ENCODE results near the gene NLRC3. TPM values are rescaled to one million over a fixed set of nuclear protein-coding genes. Genes with fewer than 3 reads are reported as not detected.
"Not testable (repeated sequence)": the region's sequence is repeated elsewhere in the genome, so short reads cannot be mapped to it uniquely, and the experiment has no call there.

NLRC3 gene
- total RNA-seq, 2 experiments from 2014 or later, result 95.4 to 97.8 TPM

DNA sequence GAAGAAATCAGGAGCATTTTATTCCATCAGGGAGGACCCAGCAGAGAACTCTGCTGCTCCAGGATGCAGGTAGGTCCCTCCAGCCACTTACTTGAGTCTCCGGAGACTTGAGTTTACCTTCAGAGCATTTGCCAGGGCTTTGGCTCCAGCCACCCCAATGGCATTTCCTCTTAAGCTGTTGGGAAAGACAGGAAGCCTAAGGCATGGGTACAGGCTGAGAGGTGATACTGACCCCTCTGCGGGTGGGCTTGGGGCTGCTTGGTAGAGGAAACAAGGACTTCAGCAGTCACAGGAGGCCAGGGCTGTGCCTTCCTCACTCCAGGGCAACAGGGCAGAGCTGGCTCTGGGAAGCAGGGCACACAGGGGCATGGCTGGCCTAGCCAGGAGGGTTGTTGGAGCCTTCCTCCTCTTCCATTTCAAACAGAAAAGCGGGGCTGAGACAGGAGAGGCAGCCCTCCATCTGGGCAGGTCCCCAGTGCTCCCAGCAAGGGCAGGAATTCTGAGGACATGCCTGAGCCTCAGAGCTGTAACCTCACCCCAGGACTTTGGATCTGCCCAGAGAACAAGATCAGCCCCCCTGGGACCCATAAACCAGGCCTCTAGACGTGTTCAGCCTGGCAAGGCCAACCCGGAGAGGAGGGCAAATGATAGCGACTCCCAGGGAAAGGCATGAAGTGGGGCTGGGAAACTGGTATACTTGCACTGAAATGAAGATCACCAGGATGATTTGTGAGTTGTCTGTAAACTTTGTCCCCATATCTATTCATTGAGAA, 34.4 kb downstream of the NLRC3 start:
- DNase-seq, result no peak
- ChIA-PET CTCF (no interaction called here), POLR2A (interaction anchor here (0.8 kb wide), 2 partner anchors 9 to 39 kb away, joined by 3 read pairs; no protein-coding TSS in a partner anchor)
- Mint-ChIP-seq H3K27ac (peak overlapping the region; percentile 40), H3K36me3 (ENCODE audit: low read depth) (peaks cover 74% of the 10 kb centered on the region), H3K27me3 (no peaks in the 10 kb centered on the region), H3K4me1 (no peaks in the 10 kb centered on the region), H3K9me3 (no peaks in the 10 kb centered on the region), H3K4me3 (no peak overlapping the region)

GRCh38 chr16:3541527-3542155, 35.6 kb downstream of the NLRC3 start:
- H3K4me3 Mint-ChIP-seq, result no peak overlapping the region

GRCh38 chr16:3538222-3538621, 39.0 kb downstream of the NLRC3 start:
- ChIA-PET POLR2A (interaction anchor here (1.6 kb wide), 1 partner anchor 341 kb away, joined by 3 read pairs; no protein-coding TSS in a partner anchor), CTCF (no interaction called here)
- H3K27me3 Mint-ChIP-seq, result no peaks in the 10 kb centered on the region
- H3K9me3 Mint-ChIP-seq, result no peaks in the 10 kb centered on the region
- H3K27ac Mint-ChIP-seq, result no peak overlapping the region
- no peak for DNase-seq
- H3K4me3 Mint-ChIP-seq, result no peak overlapping the region
- no peaks in the 10 kb centered on the region for H3K4me1 Mint-ChIP-seq
- H3K36me3 Mint-ChIP-seq (ENCODE audit: low read depth), result peaks cover 60% of the 10 kb centered on the region

More at GRCh38 chr16:3541527-3542155, 35.6 kb downstream of the NLRC3 start:
- DNase-seq, result no peak
- CTCF ChIA-PET, result no interaction called here
- Mint-ChIP-seq H3K4me1 (no peaks in the 10 kb centered on the region), H3K27ac (no peak overlapping the region), H3K9me3 (no peaks in the 10 kb centered on the region), H3K36me3 (ENCODE audit: low read depth) (peaks cover 70% of the 10 kb centered on the region), H3K27me3 (no peaks in the 10 kb centered on the region)
- POLR2A ChIA-PET, result interaction anchor here (0.8 to 1.1 kb wide), 2 partner anchors 35 to 38 kb away, joined by 3 to 4 read pairs; no protein-coding TSS in a partner anchor

DNA sequence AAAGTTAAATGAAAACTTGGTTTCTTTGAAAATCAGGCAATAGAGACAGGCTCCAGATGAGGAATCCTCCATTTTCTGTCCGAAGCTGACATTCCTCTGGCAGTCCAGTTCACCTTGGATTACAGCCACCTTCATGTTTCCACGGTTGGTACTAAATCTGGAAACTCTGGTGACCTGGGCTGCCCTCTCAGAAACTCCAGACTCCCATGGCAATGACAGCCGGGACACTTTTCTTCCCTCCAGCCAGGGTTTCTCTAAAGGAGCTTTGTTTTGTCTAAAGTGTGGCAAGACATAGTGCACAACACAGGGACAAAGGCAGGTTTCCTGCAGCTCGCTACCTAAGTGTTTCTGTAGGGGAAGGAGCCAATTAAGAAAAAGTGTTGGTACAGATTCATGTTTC, 40.4 kb downstream of the NLRC3 start:
- POLR2A ChIA-PET, result interaction anchor here (0.6 to 1.4 kb wide), 6 partner anchors 8 to 78 kb away, joined by 3 to 4 read pairs (median 3); no protein-coding TSS in a partner anchor

DNA sequence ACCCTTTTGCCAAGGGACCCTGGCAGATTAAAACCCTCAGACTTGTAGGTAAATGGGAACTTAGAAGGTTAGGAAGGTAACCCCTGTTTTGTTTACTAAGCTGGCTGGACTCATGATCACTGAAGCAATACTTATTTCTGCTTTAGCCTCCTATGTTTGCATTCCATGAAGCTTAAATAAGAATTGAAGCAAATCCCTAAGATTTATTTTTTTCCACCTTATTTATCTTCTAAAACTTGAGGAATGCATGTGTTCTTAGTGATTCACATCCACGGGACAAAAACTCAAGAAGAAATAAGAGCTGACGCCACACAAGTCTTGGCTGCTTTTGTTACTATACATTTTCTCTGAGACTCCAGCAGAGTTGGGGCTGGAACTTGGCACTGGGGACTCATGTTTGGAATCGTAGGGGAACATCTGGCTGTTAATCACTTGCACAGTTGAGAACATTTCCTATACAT, 40.9 kb downstream of the NLRC3 start:
- POLR2A ChIA-PET, result interaction anchor here (0.9 to 1.4 kb wide), 4 partner anchors 9 to 27 kb away, joined by 3 to 4 read pairs (median 4); no protein-coding TSS in a partner anchor
- H3K4me1 Mint-ChIP-seq, result no peaks in the 10 kb centered on the region
- H3K27ac Mint-ChIP-seq, result no peak overlapping the region

More for the DNA sequence above, 40.4 kb downstream of the NLRC3 start:
- no peaks in the 10 kb centered on the region for H3K27me3 Mint-ChIP-seq
- no peak overlapping the region for H3K4me3 Mint-ChIP-seq
- no peak overlapping the region for H3K27ac Mint-ChIP-seq
- DNase-seq, result no peak
- H3K36me3 Mint-ChIP-seq (ENCODE audit: low read depth), result peaks cover 51% of the 10 kb centered on the region
- no peaks in the 10 kb centered on the region for H3K4me1 Mint-ChIP-seq
- no peaks in the 10 kb centered on the region for H3K9me3 Mint-ChIP-seq
- CTCF ChIA-PET, result interaction anchor here (1.0 to 1.9 kb wide), 2 partner anchors 10 to 11 kb away, joined by 3 to 6 read pairs; no protein-coding TSS in a partner anchor

DNA sequence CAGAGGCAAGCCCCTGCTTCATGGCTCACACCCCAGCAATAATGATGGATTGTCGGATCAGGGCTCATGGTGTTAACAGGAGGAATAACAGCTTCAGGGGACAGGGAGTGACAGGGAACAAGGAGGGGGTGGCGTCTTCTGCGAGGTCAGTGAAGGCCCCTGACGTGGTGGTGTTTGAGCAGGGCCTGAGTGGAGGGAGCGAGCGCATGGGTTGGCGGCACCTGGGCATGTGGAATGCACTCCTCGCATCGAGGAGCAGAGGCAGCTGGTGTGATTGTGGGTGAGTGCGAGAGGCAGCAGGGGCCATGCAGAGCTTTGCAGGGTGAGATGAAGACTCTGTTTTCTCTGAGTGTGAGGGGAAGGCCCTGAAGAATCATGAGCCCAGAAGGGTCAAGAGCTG, 43.1 kb downstream of the NLRC3 start:
- H3K9me3 Mint-ChIP-seq, result no peaks in the 10 kb centered on the region
- H3K36me3 Mint-ChIP-seq (ENCODE audit: low read depth), result peaks cover 34% of the 10 kb centered on the region
- H3K4me3 Mint-ChIP-seq, result no peak overlapping the region
- H3K4me1 Mint-ChIP-seq, result no peaks in the 10 kb centered on the region
- H3K27ac Mint-ChIP-seq, result no peak overlapping the region
- ChIA-PET CTCF (no interaction called here), POLR2A (interaction anchor here (1.0 kb wide), 1 partner anchor 9 kb away, joined by 3 read pairs; no protein-coding TSS in a partner anchor)
- DNase-seq, result no peak
- no peaks in the 10 kb centered on the region for H3K27me3 Mint-ChIP-seq

More for the DNA sequence above, 40.9 kb downstream of the NLRC3 start:
- Mint-ChIP-seq H3K9me3 (no peaks in the 10 kb centered on the region), H3K36me3 (ENCODE audit: low read depth) (peaks cover 49% of the 10 kb centered on the region), H3K4me3 (no peak overlapping the region), H3K27me3 (no peaks in the 10 kb centered on the region)
- no peak for DNase-seq
- CTCF ChIA-PET, result interaction anchor here (1.0 to 1.9 kb wide), 2 partner anchors 9 to 10 kb away, joined by 3 to 6 read pairs; no protein-coding TSS in a partner anchor

GRCh38 chr16:3532741-3533140, 44.5 kb downstream of the NLRC3 start:
- peaks cover 3% of the 10 kb centered on the region for H3K4me1 Mint-ChIP-seq
- H3K9me3 Mint-ChIP-seq, result no peaks in the 10 kb centered on the region
- no peak overlapping the region for H3K27ac Mint-ChIP-seq
- DNase-seq, result no peak
- CTCF ChIA-PET, result no interaction called here
- POLR2A ChIA-PET, result no interaction called here
- H3K36me3 Mint-ChIP-seq (ENCODE audit: low read depth), result peaks cover 33% of the 10 kb centered on the region
- H3K27me3 Mint-ChIP-seq, result no peaks in the 10 kb centered on the region
- H3K4me3 Mint-ChIP-seq, result no peak overlapping the region

GRCh38 chr16:3530371-3530914, 46.8 kb downstream of the NLRC3 start:
- ChIA-PET POLR2A (no interaction called here), CTCF (no interaction called here)
- H3K36me3 Mint-ChIP-seq (ENCODE audit: low read depth), result peaks cover 25% of the 10 kb centered on the region
- no peaks in the 10 kb centered on the region for H3K9me3 Mint-ChIP-seq
- DNase-seq, result no peak
- peaks cover 3% of the 10 kb centered on the region for H3K4me1 Mint-ChIP-seq
- H3K27me3 Mint-ChIP-seq, result no peaks in the 10 kb centered on the region
- no peak overlapping the region for H3K27ac Mint-ChIP-seq
- H3K4me3 Mint-ChIP-seq, result no peak overlapping the region

DNA sequence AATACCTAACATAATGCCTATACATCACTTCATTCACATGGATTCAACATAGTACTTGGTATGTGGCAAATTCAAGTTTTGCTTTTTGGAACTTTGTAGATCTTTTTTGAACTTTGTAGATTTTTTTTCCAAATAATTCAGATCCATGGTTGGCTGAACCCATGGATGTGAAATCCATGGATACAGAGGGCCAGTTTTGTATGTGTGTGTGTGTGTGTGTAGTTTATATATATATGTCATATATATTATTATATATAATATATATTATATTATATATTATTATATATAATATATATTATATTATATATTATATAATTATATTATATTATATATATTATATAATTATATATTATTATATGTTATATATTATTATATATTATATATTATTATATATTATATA, 48.0 kb downstream of the NLRC3 start:
- ChIA-PET CTCF (no interaction called here), POLR2A (no interaction called here)
- Mint-ChIP-seq H3K27ac (no peak overlapping the region), H3K27me3 (no peaks in the 10 kb centered on the region), H3K4me1 (peaks cover 3% of the 10 kb centered on the region), H3K36me3 (ENCODE audit: low read depth) (peaks cover 18% of the 10 kb centered on the region), H3K9me3 (no peaks in the 10 kb centered on the region), H3K4me3 (no peak overlapping the region)
- DNase-seq, result no peak

DNA sequence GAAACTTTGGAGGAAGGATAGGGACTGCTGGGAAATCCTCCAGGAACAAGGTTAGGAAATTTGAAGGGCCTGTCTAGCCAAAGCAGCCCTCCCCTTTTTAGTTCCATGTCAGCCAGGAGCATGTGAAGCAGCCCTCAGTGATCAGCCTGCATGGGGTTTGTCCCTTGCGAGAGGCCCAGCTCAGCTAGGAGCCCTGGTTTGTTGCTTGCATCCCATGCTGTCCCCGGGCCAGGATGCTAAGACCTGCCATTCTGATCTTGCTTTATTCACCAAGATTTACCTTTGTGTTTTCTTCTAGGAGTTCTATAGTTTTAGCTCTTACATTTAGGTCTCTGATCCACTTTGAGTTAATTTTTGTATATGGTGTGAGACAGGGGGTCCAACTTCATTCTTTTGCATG, 48.8 kb downstream of the NLRC3 start:
- no peak overlapping the region for H3K4me3 Mint-ChIP-seq
- no peak overlapping the region for H3K27ac Mint-ChIP-seq
- no peaks in the 10 kb centered on the region for H3K9me3 Mint-ChIP-seq
- no peaks in the 10 kb centered on the region for H3K27me3 Mint-ChIP-seq
- peaks cover 18% of the 10 kb centered on the region for H3K36me3 Mint-ChIP-seq (ENCODE audit: low read depth)
- CTCF ChIA-PET, result interaction anchor here (1.7 kb wide), 1 partner anchor 28 kb away, joined by 5 read pairs; the partner anchor contains the start of gene CLUAP1
- no peak for DNase-seq
- H3K4me1 Mint-ChIP-seq, result peaks cover 3% of the 10 kb centered on the region
- POLR2A ChIA-PET, result no interaction called here

DNA sequence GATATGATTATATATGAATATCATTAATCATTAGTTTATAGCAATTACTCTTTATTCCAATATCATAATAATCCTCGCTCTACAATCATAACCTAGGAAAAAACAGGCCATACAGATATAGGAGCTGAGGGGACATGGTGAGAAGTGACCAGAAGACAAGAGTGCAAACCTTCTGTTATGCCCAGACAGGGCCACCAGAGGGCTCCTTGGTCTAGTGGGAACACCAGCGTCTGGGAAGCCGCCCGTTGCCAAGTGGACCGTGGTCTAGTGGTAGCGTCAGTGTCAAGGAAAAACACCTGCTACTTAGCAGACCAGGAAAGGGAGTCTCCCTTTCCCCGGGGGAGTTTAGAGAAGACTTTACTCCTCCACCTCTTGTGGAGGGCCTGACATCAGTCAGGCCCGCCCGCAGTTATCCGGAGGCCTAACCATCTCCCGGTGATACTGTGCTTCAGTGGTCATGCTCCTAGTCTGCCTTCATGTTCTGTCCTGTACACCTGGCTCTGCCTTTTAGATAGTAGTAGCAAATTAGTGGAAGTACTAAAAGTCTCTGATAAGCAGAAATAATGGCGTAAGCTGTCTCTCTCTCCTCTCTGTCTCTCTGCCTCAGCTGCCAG, 49.9 kb downstream of the NLRC3 start:
- CTCF ChIA-PET, result interaction anchor here (1.3 to 1.7 kb wide), 4 partner anchors 9 to 27 kb away, joined by 4 to 7 read pairs (median 6); partner anchors contain the start of gene CLUAP1
- H3K9me3 Mint-ChIP-seq, POLR2A ChIA-PET, H3K4me1 Mint-ChIP-seq, H3K27ac Mint-ChIP-seq, H3K27me3 Mint-ChIP-seq, H3K4me3 Mint-ChIP-seq: not testable (repeated sequence)
- peaks cover 21% of the 10 kb centered on the region for H3K36me3 Mint-ChIP-seq (ENCODE audit: low read depth)
- peak; percentile 63 for DNase-seq

GRCh38 chr16:3525951-3526350, 51.3 kb downstream of the NLRC3 start:
- Mint-ChIP-seq H3K27me3 (no peaks in the 10 kb centered on the region), H3K4me3 (no peak overlapping the region), H3K9me3 (no peaks in the 10 kb centered on the region), H3K27ac (no peak overlapping the region), H3K4me1 (peaks cover 3% of the 10 kb centered on the region), H3K36me3 (ENCODE audit: low read depth) (peaks cover 19% of the 10 kb centered on the region)
- ChIA-PET POLR2A (no interaction called here), CTCF (interaction anchor here (0.6 to 1.7 kb wide), 5 partner anchors 11 to 432 kb away, joined by 3 to 7 read pairs (median 3); no protein-coding TSS in a partner anchor)
- DNase-seq, result no peak
